H9 (cell line): Measurements from ENCODE around the gene LSG1. TPM values are rescaled to one million over a fixed set of nuclear protein-coding genes. Genes with fewer than 3 reads are reported as not detected.

Experiments
- DNase-seq: peaks from one replicate; pipeline ENCODE4 v3.0.0-alpha.2; 2017
- H2AFZ ChIP-seq: one replicate; pipeline ENCODE4 v1.6.1; 2013; ENCODE audit warnings: mild to moderate bottlenecking, low read length, control low read depth, moderate library complexity
- H2AK5ac ChIP-seq: 2 replicates; pipeline ENCODE4 v1.6.1; 2013; ENCODE audit warnings: low read length, control low read depth, mixed read lengths; ENCODE audit not compliant: insufficient read length
- H2BK120ac ChIP-seq: one replicate; pipeline ENCODE4 v1.6.1; 2013; ENCODE audit warnings: low read depth, mild to moderate bottlenecking, low read length, control low read depth, inconsistent platforms; ENCODE audit not compliant: poor library complexity, severe bottlenecking
- H2BK12ac ChIP-seq: 2 replicates; pipeline ENCODE4 v1.6.1; 2013; ENCODE audit warnings: low read length, control low read depth, mixed read lengths, low read depth; ENCODE audit not compliant: insufficient read length
- H2BK15ac ChIP-seq: 2 replicates; pipeline ENCODE4 v1.6.1; 2013; ENCODE audit warnings: low read depth, low read length, control low read depth
- H2BK20ac ChIP-seq: one replicate; pipeline ENCODE4 v1.6.1; 2013; ENCODE audit warnings: low read depth, mild to moderate bottlenecking, low read length, control low read depth, inconsistent platforms; ENCODE audit not compliant: poor library complexity, severe bottlenecking
- H2BK5ac ChIP-seq: 2 replicates; pipeline ENCODE4 v1.6.1; 2013; ENCODE audit warnings: low read length, control low read depth, mixed read lengths; ENCODE audit not compliant: insufficient read length
- H3K14ac ChIP-seq: 2 replicates; pipeline ENCODE4 v1.6.1; 2013; ENCODE audit warnings: low read length, control low read depth; ENCODE audit not compliant: insufficient read depth
- H3K18ac ChIP-seq: 2 replicates; pipeline ENCODE4 v1.6.1; 2013; ENCODE audit warnings: low read depth, mild to moderate bottlenecking, mixed read lengths, low read length, control low read depth; ENCODE audit not compliant: insufficient read length
- H3K23ac ChIP-seq: 2 replicates; pipeline ENCODE4 v1.6.1; 2013; ENCODE audit warnings: low read length, control low read depth, mixed read lengths, low read depth; ENCODE audit not compliant: insufficient read length
- H3K23me2 ChIP-seq: 2 replicates; pipeline ENCODE4 v1.6.1; 2013; ENCODE audit warnings: low read depth, mild to moderate bottlenecking, mixed read lengths, low read length, control low read depth; ENCODE audit not compliant: insufficient read length, poor library complexity, severe bottlenecking
- H3K27ac ChIP-seq: 2 replicates; pipeline ENCODE4 v1.5.1; 2013; ENCODE audit warnings: low read length, control low read depth, mixed read lengths, low read depth; ENCODE audit not compliant: insufficient read length
- H3K27me3 ChIP-seq: 2 replicates; pipeline ENCODE4 v1.6.1; 2013; ENCODE audit warnings: low read length, control low read depth, inconsistent platforms; ENCODE audit not compliant: insufficient read depth
- H3K4ac ChIP-seq: 2 replicates; pipeline ENCODE4 v1.6.1; 2013; ENCODE audit warnings: low read depth, mild to moderate bottlenecking, control low read depth, inconsistent platforms, low read length, moderate library complexity
- H3K4me1 ChIP-seq: 2 replicates; pipeline ENCODE4 v1.6.1; 2013; ENCODE audit warnings: low read length, control low read depth, inconsistent platforms; ENCODE audit not compliant: insufficient read depth
- H3K4me2 ChIP-seq: 2 replicates; pipeline ENCODE4 v1.6.1; 2013; ENCODE audit warnings: low read length, control low read depth, mixed read lengths; ENCODE audit not compliant: insufficient read length, insufficient read depth
- H3K56ac ChIP-seq: 2 replicates; pipeline ENCODE4 v1.6.1; 2013; ENCODE audit warnings: low read depth, mild to moderate bottlenecking, mixed read lengths, low read length, control low read depth; ENCODE audit not compliant: insufficient read length
- H3K79me1 ChIP-seq: 2 replicates; pipeline ENCODE4 v1.6.1; 2013; ENCODE audit warnings: low read depth, mild to moderate bottlenecking, moderate library complexity, low read length, control low read depth, inconsistent platforms; ENCODE audit not compliant: insufficient read depth, poor library complexity, severe bottlenecking
- H3K79me2 ChIP-seq: 2 replicates; pipeline ENCODE4 v1.6.1; 2013; ENCODE audit warnings: low read length, control low read depth, inconsistent platforms; ENCODE audit not compliant: insufficient read depth
- H3K9ac ChIP-seq: 2 replicates; pipeline ENCODE4 v1.6.1; 2013; ENCODE audit warnings: low read length, control low read depth, mixed read lengths; ENCODE audit not compliant: insufficient read length; ENCODE audit errors: extremely low read depth
- H3K9me3 ChIP-seq: one replicate; pipeline ENCODE4 v1.6.1; 2013; ENCODE audit warnings: low read depth, low read length, inconsistent platforms; ENCODE audit not compliant: control insufficient read depth
- H3T11ph ChIP-seq: one replicate; pipeline ENCODE4 v1.6.1; 2013; ENCODE audit warnings: mild to moderate bottlenecking, low read length, control low read depth, inconsistent platforms
- H4K20me1 ChIP-seq: one replicate; pipeline ENCODE4 v1.6.1; 2013; ENCODE audit not compliant: control insufficient read depth, insufficient read length, insufficient read depth
- H4K5ac ChIP-seq: 2 replicates; pipeline ENCODE4 v1.6.1; 2013; ENCODE audit warnings: low read depth, mild to moderate bottlenecking, mixed read lengths, low read length, control low read depth; ENCODE audit not compliant: insufficient read length
- H4K8ac ChIP-seq: replicated peaks from 2 replicates; pipeline ENCODE4 v1.6.1; 2013; ENCODE audit warnings: low read length, control low read depth, mixed read lengths, low read depth; ENCODE audit not compliant: insufficient read length
- H4K91ac ChIP-seq: 2 replicates; pipeline ENCODE4 v1.6.1; 2013; ENCODE audit warnings: low read depth, mild to moderate bottlenecking, moderate library complexity, mixed read lengths, low read length, control low read depth; ENCODE audit not compliant: insufficient read length
- H3K27ac Mint-ChIP-seq, 3 experiments: 2 replicates in 2 of 3; 3 replicates in 1 of 3; pipeline ENCODE4 v1.8.0; 2020 to 2021; ENCODE audit warnings: mixed read lengths in 3 of 3, mild to moderate bottlenecking in 1 of 3, moderate library complexity in 1 of 3
- H3K27me3 Mint-ChIP-seq: 2 replicates; pipeline ENCODE4 v1.8.0; 2021; ENCODE audit warnings: low read depth, mild to moderate bottlenecking, moderate library complexity, mixed read lengths
- H3K36me3 Mint-ChIP-seq, 3 experiments: 2 replicates in 2 of 3; 3 replicates in 1 of 3; pipeline ENCODE4 v1.8.0; 2020 to 2021; ENCODE audit warnings: low read depth in 3 of 3, mixed read lengths in 3 of 3; ENCODE audit not compliant: insufficient read depth in 1 of 3
- H3K4me1 Mint-ChIP-seq, 2 experiments: 2 replicates each; pipeline ENCODE4 v1.8.0; 2020; ENCODE audit warnings: mixed read lengths in 2 of 2
- H3K4me3 Mint-ChIP-seq, 2 experiments: 2 replicates in 1 of 2; 3 replicates in 1 of 2; pipeline ENCODE4 v1.8.0; 2020 to 2021; ENCODE audit warnings: mild to moderate bottlenecking in 2 of 2, mixed read lengths in 2 of 2, moderate library complexity in 1 of 2
- H3K9me3 Mint-ChIP-seq, 2 experiments: 2 replicates in 1 of 2; 3 replicates in 1 of 2; pipeline ENCODE4 v1.8.0; 2020; ENCODE audit warnings: mild to moderate bottlenecking in 2 of 2, mixed read lengths in 2 of 2, moderate library complexity in 1 of 2
- WGBS: extraction: QIAGEN DNeasy Blood & Tissue Kit; methylation state at CpG from one replicate; pipeline ENCODE4 v1.1.7; 2013; ENCODE audit warnings: missing lambda C conversion rate, low lambda C conversion rate, mixed read lengths; ENCODE audit not compliant: insufficient read length; ENCODE audit errors: extremely low coverage; 5-methylcytosine and 5-hydroxymethylcytosine counted together
- total RNA-seq: library from RNA; stranded (reverse); gene quantifications from 2 replicates; pipeline ENCODE4 v1.2.1, GENCODE V29; 2021
- TF ChIP-seq, protein P1 (sequence below): fragments of 200-600 bp; sonication (generic); conservative IDR thresholded peaks from 3 replicates; pipeline ENCODE4 v1.8.0; 2021; ENCODE audit warnings: antibody characterized with exemption, mild to moderate bottlenecking

The LSG1 gene
- total RNA-seq, 1 experiment from 2014 or later, result 63.3 TPM

DNA sequence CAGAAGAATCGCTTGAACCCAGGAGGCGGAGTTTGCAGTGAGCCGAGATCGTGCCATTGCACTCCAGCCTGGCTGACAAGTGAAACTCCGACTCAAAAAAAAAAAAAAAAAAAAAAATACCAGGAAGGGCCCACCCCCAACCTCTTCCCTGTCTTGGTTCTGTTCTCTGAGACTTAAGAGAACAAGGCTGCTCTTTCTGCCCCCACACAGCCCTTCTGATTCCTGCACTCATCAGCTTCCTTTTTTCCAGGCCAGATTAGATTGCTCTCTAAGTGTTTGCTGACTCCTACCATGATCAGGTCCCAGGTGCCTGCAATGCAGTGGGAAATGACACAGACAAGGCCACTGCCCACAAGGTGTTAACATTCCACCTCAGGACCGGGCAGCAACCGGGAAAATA lies 51.8 kb downstream of the LSG1 start:
- Mint-ChIP-seq H3K4me1 (peaks cover 6 to 7% of the 10 kb centered on the region in 2 experiments; a peak in 3 of 4 replicates), H3K36me3 (peaks cover 8 to 30% (median 20%) of the 10 kb centered on the region in 3 experiments), H3K27ac (peak overlapping the region in 2 of 3 experiments; percentile 1 to 15; a peak in 2 of 7 replicates), H3K9me3 (no peaks in the 10 kb centered on the region), H3K4me3 (no peak overlapping the region), H3K27me3 (no peaks in the 10 kb centered on the region)
- no peak overlapping the region for H4K8ac ChIP-seq
- no peak overlapping the region for H4K91ac ChIP-seq
- no peak overlapping the region for H2AFZ ChIP-seq
- no peak overlapping the region for H4K5ac ChIP-seq
- H3K4ac ChIP-seq, result no peak overlapping the region; the same call in 1 of the 2 replicates
- no peak overlapping the region for H3K9ac ChIP-seq
- H2BK5ac ChIP-seq, result no peak overlapping the region
- no peak overlapping the region for H2BK15ac ChIP-seq
- WGBS, result no CpG with 5 or more reads among the region's 7 CpGs
- no peak overlapping the region for H3T11ph ChIP-seq
- H3K27ac ChIP-seq, result no peak overlapping the region
- H3K23ac ChIP-seq, result no peak overlapping the region
- H4K20me1 ChIP-seq, result no peaks in the 10 kb centered on the region
- no peaks in the 10 kb centered on the region for H3K9me3 ChIP-seq
- H3K23me2 ChIP-seq, result no peaks in the 10 kb centered on the region
- no peak overlapping the region for H2BK20ac ChIP-seq
- DNase-seq, result no peak
- TF ChIP-seq, protein P1, sequence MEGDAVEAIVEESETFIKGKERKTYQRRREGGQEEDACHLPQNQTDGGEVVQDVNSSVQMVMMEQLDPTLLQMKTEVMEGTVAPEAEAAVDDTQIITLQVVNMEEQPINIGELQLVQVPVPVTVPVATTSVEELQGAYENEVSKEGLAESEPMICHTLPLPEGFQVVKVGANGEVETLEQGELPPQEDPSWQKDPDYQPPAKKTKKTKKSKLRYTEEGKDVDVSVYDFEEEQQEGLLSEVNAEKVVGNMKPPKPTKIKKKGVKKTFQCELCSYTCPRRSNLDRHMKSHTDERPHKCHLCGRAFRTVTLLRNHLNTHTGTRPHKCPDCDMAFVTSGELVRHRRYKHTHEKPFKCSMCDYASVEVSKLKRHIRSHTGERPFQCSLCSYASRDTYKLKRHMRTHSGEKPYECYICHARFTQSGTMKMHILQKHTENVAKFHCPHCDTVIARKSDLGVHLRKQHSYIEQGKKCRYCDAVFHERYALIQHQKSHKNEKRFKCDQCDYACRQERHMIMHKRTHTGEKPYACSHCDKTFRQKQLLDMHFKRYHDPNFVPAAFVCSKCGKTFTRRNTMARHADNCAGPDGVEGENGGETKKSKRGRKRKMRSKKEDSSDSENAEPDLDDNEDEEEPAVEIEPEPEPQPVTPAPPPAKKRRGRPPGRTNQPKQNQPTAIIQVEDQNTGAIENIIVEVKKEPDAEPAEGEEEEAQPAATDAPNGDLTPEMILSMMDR, result no peak
- no peak overlapping the region for H3K4me2 ChIP-seq
- H3K56ac ChIP-seq, result no peak overlapping the region
- H2BK120ac ChIP-seq, result no peak overlapping the region
- no peaks in the 10 kb centered on the region for H3K79me2 ChIP-seq
- H3K27me3 ChIP-seq, result no peaks in the 10 kb centered on the region
- no peaks in the 10 kb centered on the region for H3K4me1 ChIP-seq
- H2AK5ac ChIP-seq, result no peak overlapping the region
- no peak overlapping the region for H2BK12ac ChIP-seq
- H3K79me1 ChIP-seq, result no peaks in the 10 kb centered on the region
- no peak overlapping the region for H3K18ac ChIP-seq
- H3K14ac ChIP-seq, result no peak overlapping the region
